ENCODE measurements around the gene GTSE1. TPM values are rescaled to one million over a fixed set of nuclear protein-coding genes. Genes with fewer than 3 reads are reported as not detected.

GTSE1 gene
- polyA plus RNA-seq, 1 donor = 8.2 TPM

GRCh38 chr22:46275455-46276122 is 21.1 kb upstream of the GTSE1 start:
- DNase-seq (ENCODE audit: low read depth) = no peak

- DNase-seq (ENCODE audit: low read depth) = no peak
Measured at GRCh38 chr22:46276563-46276962, 20.1 kb upstream of the GTSE1 start.

GRCh38 chr22:46278656-46279645 is 17.7 kb upstream of the GTSE1 start:
- DNase-seq (ENCODE audit: low read depth) = no peak

GRCh38 chr22:46280063-46280817 is 16.4 kb upstream of the GTSE1 start:
- no peak for DNase-seq (ENCODE audit: low read depth)

GRCh38 chr22:46280999-46281623 is 15.6 kb upstream of the GTSE1 start:
- DNase-seq (ENCODE audit: low read depth) = no peak

GRCh38 chr22:46281866-46282678 is 14.6 kb upstream of the GTSE1 start:
- DNase-seq (ENCODE audit: low read depth) = no peak

- DNase-seq (ENCODE audit: low read depth) = no peak
Measured at GRCh38 chr22:46286006-46286405, 10.7 kb upstream of the GTSE1 start.

GRCh38 chr22:46286941-46287872 is 9.5 kb upstream of the GTSE1 start:
- DNase-seq (ENCODE audit: low read depth) = no peak

GRCh38 chr22:46287873-46288751 is 8.6 kb upstream of the GTSE1 start:
- no peak for DNase-seq (ENCODE audit: low read depth)

- no peak for DNase-seq (ENCODE audit: low read depth)
Measured at GRCh38 chr22:46288846-46289243, 7.8 kb upstream of the GTSE1 start.

GRCh38 chr22:46289244-46289891 is 7.3 kb upstream of the GTSE1 start:
- no peak for DNase-seq (ENCODE audit: low read depth)

- DNase-seq (ENCODE audit: low read depth) = no peak
Measured at GRCh38 chr22:46290121-46290842, 6.4 kb upstream of the GTSE1 start.

- DNase-seq (ENCODE audit: low read depth) = no peak
Measured at GRCh38 chr22:46290843-46291785, 5.6 kb upstream of the GTSE1 start.

- no peak for DNase-seq (ENCODE audit: low read depth)
Measured at GRCh38 chr22:46292173-46292572, 4.5 kb upstream of the GTSE1 start.

GRCh38 chr22:46292732-46293131 is 3.9 kb upstream of the GTSE1 start:
- DNase-seq (ENCODE audit: low read depth) = no peak

GRCh38 chr22:46293577-46294260 is 3.0 kb upstream of the GTSE1 start:
- DNase-seq (ENCODE audit: low read depth) = no peak

All from forelimb muscle (tissue), 1 donor.